ENCODE data around the gene FAM50A.
"Not testable (repeated sequence)": the region's sequence is repeated elsewhere in the genome, so short reads cannot be mapped to it uniquely, and the experiment has no call there.

Gene FAM50A

GRCh38 chrX:154482786-154483185 is 38.8 kb downstream of the FAM50A start:
- DNase-seq (ENCODE audit: low read depth in 2 of 2, low spot score in 1 of 2), result no peak

GRCh38 chrX:154483325-154483724 is 39.4 kb downstream of the FAM50A start:
- DNase-seq (ENCODE audit: low read depth in 2 of 2, low spot score in 1 of 2), result no peak

DNA sequence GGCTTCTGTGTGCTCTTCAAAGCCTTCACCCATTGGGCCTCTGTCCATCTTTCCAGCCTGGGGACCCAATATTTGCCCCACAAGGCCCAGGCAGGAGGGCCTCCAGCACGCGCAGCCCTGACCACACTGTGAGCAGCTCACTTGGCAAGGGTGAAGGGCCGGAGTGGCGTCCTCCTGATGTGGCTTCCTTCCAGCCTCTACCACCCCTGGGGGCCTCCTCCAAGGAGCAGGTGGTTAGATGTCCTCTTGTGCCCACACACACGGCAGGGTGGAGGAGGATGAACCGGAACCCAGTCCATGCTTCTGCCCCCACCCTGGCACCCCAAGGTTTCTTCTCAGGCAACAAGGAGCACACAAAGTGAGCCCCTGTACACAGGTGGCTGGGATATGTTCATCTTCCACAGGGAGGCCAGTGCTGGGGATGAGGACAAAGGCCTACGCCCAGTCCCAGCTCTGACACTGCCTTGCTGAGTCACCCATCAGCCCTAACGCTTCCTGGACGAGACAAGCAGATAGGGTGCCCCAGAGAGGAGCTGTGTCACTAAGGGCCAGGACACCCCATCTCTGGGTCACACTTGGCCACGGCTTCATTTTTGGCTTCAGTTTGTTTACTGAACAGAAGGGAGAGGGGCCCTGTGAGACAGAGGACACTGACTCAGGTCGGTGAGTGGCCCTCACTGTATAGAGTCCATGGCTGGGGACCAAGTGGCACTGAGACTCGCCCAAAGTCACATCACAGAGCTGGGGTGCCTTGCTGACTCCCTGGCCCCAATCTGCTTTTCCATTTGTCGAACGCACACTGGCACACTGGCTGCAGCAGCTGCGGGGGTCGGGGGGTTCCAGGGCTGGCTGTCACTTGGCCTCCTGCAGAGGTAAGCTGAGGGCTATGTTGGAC is 40.6 kb downstream of the FAM50A start:
- no peak for DNase-seq (ENCODE audit: low read depth in 2 of 2, low spot score in 1 of 2)

DNA sequence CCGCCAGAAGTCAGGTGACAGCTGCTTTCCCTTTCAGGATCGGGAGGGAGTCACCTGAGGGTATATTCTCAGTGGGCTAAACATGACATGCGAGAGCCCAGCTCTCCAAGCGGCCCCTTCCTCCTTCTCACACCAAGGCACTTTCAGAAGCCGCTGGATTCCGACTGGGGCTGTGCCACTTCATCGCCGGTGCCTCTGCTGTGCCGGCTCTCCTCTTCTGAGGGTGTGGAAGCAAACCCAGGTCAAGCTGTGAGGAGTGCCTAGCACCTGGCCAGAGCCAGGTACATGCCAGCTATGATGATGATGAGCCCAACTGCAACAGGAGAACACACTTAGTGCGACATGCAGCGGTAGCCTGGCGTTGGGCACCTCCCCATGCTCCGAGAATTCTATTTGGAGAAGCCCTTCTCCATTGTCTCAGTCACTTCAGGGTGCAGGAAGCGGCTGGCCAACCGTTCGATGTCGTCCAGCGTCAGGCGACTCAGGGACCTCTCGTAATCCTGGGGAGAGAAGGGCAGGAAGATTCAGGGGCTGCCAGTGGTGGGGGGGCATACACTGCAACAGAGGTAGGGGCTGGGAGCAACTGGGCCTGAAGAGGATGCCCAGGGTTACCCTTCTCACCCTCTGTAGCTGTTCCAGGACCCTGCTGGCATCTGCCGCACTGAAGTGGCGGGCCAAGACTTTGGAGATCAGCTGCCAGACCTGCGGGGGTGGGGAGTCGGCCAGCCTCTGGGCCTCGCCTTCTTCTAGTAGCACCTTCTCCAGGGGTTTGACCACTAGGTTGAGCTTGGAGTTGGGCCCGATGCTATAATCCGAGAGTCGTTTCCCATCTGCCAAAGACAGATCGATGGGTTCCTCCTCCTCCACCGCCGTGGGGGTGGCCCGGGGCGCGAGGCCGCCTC is 41.5 kb downstream of the FAM50A start:
- DNase-seq (ENCODE audit: low read depth in 2 of 2, low spot score in 1 of 2), result no peak

GRCh38 chrX:154486052-154486395 is 42.1 kb downstream of the FAM50A start:
- no peak for DNase-seq (ENCODE audit: low read depth in 2 of 2, low spot score in 1 of 2)

DNA sequence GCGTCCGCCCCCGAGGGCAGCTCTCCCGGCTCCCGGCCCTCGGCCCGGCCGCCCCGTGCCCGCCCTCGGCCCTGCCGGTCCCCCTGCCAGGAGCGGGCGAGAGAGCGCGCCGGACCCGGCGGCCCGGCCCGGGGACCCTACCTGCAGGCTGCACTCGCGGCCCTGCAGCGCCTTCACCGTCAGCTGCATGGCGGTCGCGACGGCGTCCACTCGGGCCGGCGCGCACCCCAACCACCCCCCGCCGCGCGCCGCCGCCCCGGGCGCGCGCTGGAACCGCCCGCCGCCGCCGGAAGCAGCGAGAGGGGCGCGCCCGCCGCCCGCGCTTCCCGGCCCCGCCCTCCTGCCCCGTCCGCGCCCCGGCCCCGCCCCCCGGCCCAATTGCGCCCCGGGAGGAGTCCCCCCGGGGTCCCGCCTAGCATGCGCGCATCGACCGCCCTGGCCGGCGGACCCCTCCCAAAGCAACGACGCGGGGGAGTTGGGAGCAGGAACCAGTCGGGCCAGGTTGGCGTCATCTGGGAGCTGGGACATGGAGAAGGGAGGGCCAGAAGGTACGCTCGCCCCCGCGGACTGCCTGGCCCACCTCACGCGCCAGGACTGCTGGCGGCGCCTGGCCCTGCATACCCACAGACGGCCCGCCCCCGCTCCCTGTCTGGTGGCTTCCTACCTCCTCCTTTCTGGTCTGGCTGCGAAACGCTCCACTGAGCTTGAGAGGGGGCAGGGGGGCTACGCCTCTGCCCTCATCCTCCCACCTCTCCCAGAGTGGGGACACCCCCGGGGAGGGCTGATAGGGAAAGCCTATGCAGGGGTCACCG is 42.7 kb downstream of the FAM50A start, which contains the start of gene UBL4A:
Gene UBL4A, minus strand, starts transcription at position 220 of the 812 bp plus-strand sequence. Its CDS starts 31 bp downstream, at position 189.
- DNase-seq (ENCODE audit: low read depth in 2 of 2, low spot score in 1 of 2), result no peak

DNA sequence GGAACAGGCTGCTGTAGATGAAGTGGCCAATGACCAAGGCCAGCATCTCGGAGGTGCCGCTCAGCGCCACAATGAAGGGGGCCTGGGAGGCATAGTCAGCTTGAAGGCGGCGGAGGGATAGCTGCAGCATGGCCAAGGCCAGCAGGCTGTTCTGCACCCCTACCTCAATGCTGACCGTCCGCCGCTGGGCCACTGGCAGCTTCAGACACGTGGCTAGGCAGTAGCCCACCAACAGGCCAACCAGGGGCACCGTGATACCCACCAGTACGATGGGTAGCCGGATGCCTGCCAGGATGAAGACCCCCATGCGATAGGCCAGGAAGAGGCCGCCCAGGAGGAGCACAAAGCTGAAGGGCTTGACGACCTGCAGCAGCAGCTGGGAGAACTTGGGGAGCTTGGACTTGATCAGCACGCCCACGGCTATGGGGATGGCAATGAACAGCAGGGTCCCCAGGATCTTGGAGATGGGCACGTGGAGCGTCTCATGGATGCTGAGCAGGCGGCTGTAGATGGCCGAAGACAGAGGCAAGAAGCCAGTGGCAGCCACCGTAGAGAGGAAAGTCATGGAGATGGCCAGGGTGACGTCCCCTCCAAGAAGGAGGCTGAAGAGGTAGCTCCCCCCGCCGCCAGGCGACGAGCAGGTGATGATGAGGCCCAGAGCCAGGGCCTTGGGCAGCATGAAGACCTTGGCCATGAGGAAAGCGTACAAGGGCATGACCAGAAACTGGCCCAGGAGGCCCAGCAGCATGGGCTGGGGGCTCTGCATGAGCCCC is 43.8 kb downstream of the FAM50A start:
- no peak for DNase-seq (ENCODE audit: low read depth in 2 of 2, low spot score in 1 of 2)

GRCh38 chrX:154488336-154489075 is 44.6 kb downstream of the FAM50A start:
- no peak for DNase-seq (ENCODE audit: low read depth in 2 of 2, low spot score in 1 of 2)

- DNase-seq (ENCODE audit: low read depth in 2 of 2, low spot score in 1 of 2), result no peak
Measured at GRCh38 chrX:154489182-154489581, 45.2 kb downstream of the FAM50A start.

DNA sequence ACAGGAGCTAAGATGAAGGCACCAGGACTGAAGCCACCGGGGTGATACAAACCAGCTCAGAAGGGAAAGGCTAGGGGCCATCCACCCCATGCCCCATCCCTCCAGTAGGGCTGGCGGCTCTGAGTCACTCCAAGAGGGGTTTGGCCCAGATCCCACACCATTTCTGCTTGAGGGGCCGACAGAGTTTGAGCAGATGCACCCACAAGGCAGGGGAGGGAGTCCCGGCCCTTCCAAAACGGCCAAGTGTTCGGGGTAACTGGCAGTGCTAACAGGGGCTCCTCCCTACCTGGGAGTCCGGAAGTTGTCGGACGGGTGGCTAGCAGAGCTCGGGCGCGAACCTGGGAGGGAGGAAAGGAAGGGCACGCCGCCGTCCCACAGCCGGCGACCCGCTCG is 46.1 kb downstream of the FAM50A start:
- DNase-seq (ENCODE audit: low read depth in 2 of 2, low spot score in 1 of 2), result no peak

GRCh38 chrX:154490414-154491083 is 46.6 kb downstream of the FAM50A start, which contains the start of gene SLC10A3:
Gene SLC10A3, minus strand, starts transcription at chrX:154490629. Its CDS starts 1,689 bp downstream, at chrX:154488940.
- DNase-seq (ENCODE audit: low read depth in 2 of 2, low spot score in 1 of 2), result peak; percentile 46 to 75

GRCh38 chrX:154494715-154495114 is 50.8 kb downstream of the FAM50A start:
- DNase-seq (ENCODE audit: low read depth in 2 of 2, low spot score in 1 of 2), result no peak

- DNase-seq (ENCODE audit: low read depth in 2 of 2, low spot score in 1 of 2), result no peak
Measured at GRCh38 chrX:154495472-154495922, 51.6 kb downstream of the FAM50A start.

DNA sequence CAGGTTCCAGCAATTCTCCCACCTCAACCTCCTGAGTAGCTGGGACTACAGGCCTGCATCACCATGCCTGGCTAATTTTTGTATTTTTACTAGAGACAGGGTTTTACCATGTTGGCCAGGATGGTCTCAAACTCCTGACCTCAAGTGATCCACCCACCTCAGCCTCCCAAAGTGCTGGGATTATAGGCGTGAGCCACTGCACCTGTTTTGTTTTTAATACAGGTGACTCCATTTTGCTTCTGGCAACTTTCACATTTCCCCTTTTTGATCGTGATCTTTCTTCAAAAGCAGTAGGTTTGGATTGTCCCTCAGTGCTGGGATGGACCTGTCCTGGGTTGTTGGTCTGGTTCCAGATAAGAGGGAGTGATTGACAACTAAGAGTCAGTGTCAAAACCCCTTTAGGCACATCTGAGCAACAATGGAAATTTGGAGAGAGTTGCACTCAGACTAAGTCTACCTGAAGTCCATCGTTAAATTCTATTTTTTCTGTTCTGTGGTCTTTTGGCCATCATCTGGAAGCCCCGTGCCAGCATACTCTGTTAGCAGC is 52.7 kb downstream of the FAM50A start:
- DNase-seq (ENCODE audit: low read depth in 2 of 2, low spot score in 1 of 2), result not testable (repeated sequence)

Data from stimulated activated CD8-positive, alpha-beta memory T cell treated with anti-CD3 and anti-CD28 coated beads, Interleukin-4, amount 100 ng/mL, for 1 hour (primary cell).